ENCODE results near the gene ZBTB20.

The ZBTB20 gene

GRCh38 chr3:114331710-114332109, 815.4 kb downstream of the ZBTB20 start:
- Histone ChIP-seq H3K4me1 (ENCODE audit: insufficient read depth, low read length) (no peaks in the 10 kb centered on the region), H2AFZ (ENCODE audit: low read depth, low read length) (no peak overlapping the region), H3K36me3 (ENCODE audit: insufficient read depth, low read length) (no peaks in the 10 kb centered on the region), H3K27ac (ENCODE audit: low read length) (no peak overlapping the region), H3K9me3 (ENCODE audit: insufficient read depth, low read length, severe bottlenecking) (peaks cover 4% of the 10 kb centered on the region), H3K27me3 (ENCODE audit: insufficient read depth, low read length, poor library complexity) (no peaks in the 10 kb centered on the region), H4K20me1 (ENCODE audit: insufficient read depth, low read length) (no peaks in the 10 kb centered on the region), H3K4me3 (ENCODE audit: low read depth in 1 of 2, low read length in 2 of 2) (no peak overlapping the region), H3K79me2 (ENCODE audit: insufficient read depth, low read length) (no peaks in the 10 kb centered on the region), H3K4me2 (ENCODE audit: insufficient read depth, low read length) (no peak overlapping the region), H3K9ac (ENCODE audit: low read depth, low read length) (no peak overlapping the region)
- TF ChIP-seq EZH2 (IDR thresholded peaks at IDR 0.05; ENCODE audit: borderline replicate concordance, low read depth, low read length, severe bottlenecking) (no peak), CTCF (IDR thresholded peaks at IDR 0.05; ENCODE audit: borderline replicate concordance, extremely low read depth, low read length, poor library complexity, severe bottlenecking) (no peak)
- DNase-seq = no peak
- no peak for ATAC-seq (ENCODE audit: insufficient read depth, low read depth)

GRCh38 chr3:114331007-114331406, 816.1 kb downstream of the ZBTB20 start:
- no peaks in the 10 kb centered on the region for H3K79me2 ChIP-seq (ENCODE audit: insufficient read depth, low read length)
- H3K9ac ChIP-seq (ENCODE audit: low read depth, low read length) = no peak overlapping the region
- no peak overlapping the region for H3K4me3 ChIP-seq (ENCODE audit: low read depth in 1 of 2, low read length in 2 of 2)
- H3K4me2 ChIP-seq (ENCODE audit: insufficient read depth, low read length) = no peak overlapping the region
- H4K20me1 ChIP-seq (ENCODE audit: insufficient read depth, low read length) = no peaks in the 10 kb centered on the region
- TF ChIP-seq CTCF (IDR thresholded peaks at IDR 0.05; ENCODE audit: borderline replicate concordance, extremely low read depth, low read length, poor library complexity, severe bottlenecking) = no peak
- DNase-seq = no peak
- H3K27me3 ChIP-seq (ENCODE audit: insufficient read depth, low read length, poor library complexity) = no peaks in the 10 kb centered on the region
- H3K27ac ChIP-seq (ENCODE audit: low read length) = no peak overlapping the region
- no peak overlapping the region for H2AFZ ChIP-seq (ENCODE audit: low read depth, low read length)
- ATAC-seq (ENCODE audit: insufficient read depth, low read depth) = no peak
- H3K4me1 ChIP-seq (ENCODE audit: insufficient read depth, low read length) = no peaks in the 10 kb centered on the region
- H3K9me3 ChIP-seq (ENCODE audit: insufficient read depth, low read length, severe bottlenecking) = peaks cover 4% of the 10 kb centered on the region
- no peaks in the 10 kb centered on the region for H3K36me3 ChIP-seq (ENCODE audit: insufficient read depth, low read length)

GRCh38 chr3:114329823-114330222, 817.3 kb downstream of the ZBTB20 start:
- TF ChIP-seq CTCF (IDR thresholded peaks at IDR 0.05; ENCODE audit: borderline replicate concordance, extremely low read depth, low read length, poor library complexity, severe bottlenecking) (no peak), EZH2 (IDR thresholded peaks at IDR 0.05; ENCODE audit: borderline replicate concordance, low read depth, low read length, severe bottlenecking) (no peak)
- H3K4me1 ChIP-seq (ENCODE audit: insufficient read depth, low read length) = no peaks in the 10 kb centered on the region
- ATAC-seq (ENCODE audit: insufficient read depth, low read depth) (no peak), DNase-seq (no peak)
- no peak overlapping the region for H3K4me2 ChIP-seq (ENCODE audit: insufficient read depth, low read length)
- peaks cover 4% of the 10 kb centered on the region for H3K9me3 ChIP-seq (ENCODE audit: insufficient read depth, low read length, severe bottlenecking)
- H3K27me3 ChIP-seq (ENCODE audit: insufficient read depth, low read length, poor library complexity) = no peaks in the 10 kb centered on the region
- H4K20me1 ChIP-seq (ENCODE audit: insufficient read depth, low read length) = no peaks in the 10 kb centered on the region
- no peak overlapping the region for H2AFZ ChIP-seq (ENCODE audit: low read depth, low read length)
- H3K27ac ChIP-seq (ENCODE audit: low read length) = no peak overlapping the region
- no peaks in the 10 kb centered on the region for H3K36me3 ChIP-seq (ENCODE audit: insufficient read depth, low read length)
- H3K4me3 ChIP-seq (ENCODE audit: low read depth in 1 of 2, low read length in 2 of 2) = no peak overlapping the region
- H3K9ac ChIP-seq (ENCODE audit: low read depth, low read length) = no peak overlapping the region
- no peaks in the 10 kb centered on the region for H3K79me2 ChIP-seq (ENCODE audit: insufficient read depth, low read length)

- Histone ChIP-seq H3K4me2 (ENCODE audit: insufficient read depth, low read length) (no peak overlapping the region), H3K27me3 (ENCODE audit: insufficient read depth, low read length, poor library complexity) (no peaks in the 10 kb centered on the region), H3K36me3 (ENCODE audit: insufficient read depth, low read length) (no peaks in the 10 kb centered on the region), H3K9ac (ENCODE audit: low read depth, low read length) (no peak overlapping the region), H4K20me1 (ENCODE audit: insufficient read depth, low read length) (no peaks in the 10 kb centered on the region), H3K4me1 (ENCODE audit: insufficient read depth, low read length) (no peaks in the 10 kb centered on the region), H3K79me2 (ENCODE audit: insufficient read depth, low read length) (no peaks in the 10 kb centered on the region), H3K27ac (ENCODE audit: low read length) (no peak overlapping the region), H2AFZ (ENCODE audit: low read depth, low read length) (no peak overlapping the region), H3K9me3 (ENCODE audit: insufficient read depth, low read length, severe bottlenecking) (peaks cover 4% of the 10 kb centered on the region), H3K4me3 (ENCODE audit: low read depth in 1 of 2, low read length in 2 of 2) (no peak overlapping the region)
- ATAC-seq (ENCODE audit: insufficient read depth, low read depth) (no peak), DNase-seq (no peak)
- TF ChIP-seq EZH2 (IDR thresholded peaks at IDR 0.05; ENCODE audit: borderline replicate concordance, low read depth, low read length, severe bottlenecking) (no peak), CTCF (IDR thresholded peaks at IDR 0.05; ENCODE audit: borderline replicate concordance, extremely low read depth, low read length, poor library complexity, severe bottlenecking) (no peak)
Measured at GRCh38 chr3:114328345-114328744, 818.7 kb downstream of the ZBTB20 start.

Measured in DND-41 (cell line).